Bronchial epithelial cell (primary cell): ENCODE data around the gene EGFLAM. TPM values are rescaled to one million over a fixed set of nuclear protein-coding genes. Genes with fewer than 3 reads are reported as not detected.

Experiments used
- DNase-seq: peaks from one replicate; pipeline ENCODE4 v3.0.0-alpha.2; 2010; ENCODE audit warnings: low read depth
- FAIRE-seq: peaks from 2 replicates; lab custom pipeline; 2011; peaks lifted over from hg19 to GRCh38; lab: Jason Lieb, UNC
- H3K27me3 ChIP-seq: 2 replicates; pipeline ENCODE4 v1.5.1; 2011; ENCODE audit warnings: low read length; ENCODE audit not compliant: control insufficient read depth, insufficient read depth
- H3K36me3 ChIP-seq: 2 replicates; pipeline ENCODE4 v1.5.1; 2011; ENCODE audit warnings: low read length; ENCODE audit not compliant: control insufficient read depth, insufficient read depth
- H3K4me3 ChIP-seq: 2 replicates; pipeline ENCODE4 v1.5.1; 2011; ENCODE audit warnings: mild to moderate bottlenecking, low read depth, low read length, control low read depth
- CTCF ChIP-seq: IDR thresholded peaks from 2 replicates; pipeline ENCODE4 v1.5.1; 2011; ENCODE audit warnings: mild to moderate bottlenecking, moderate library complexity, low read length, control low read depth, inconsistent platforms; ENCODE audit not compliant: insufficient read depth, severe bottlenecking
- total RNA-seq: library from RNA; depleted of rRNA; stranded (reverse); fragments of >200 nt; gene quantifications from 2 replicates; pipeline ENCODE4 v1.2.1, GENCODE V29; 2014

Gene EGFLAM
- total RNA-seq, 1 donor from 2014 or later: 0.53 TPM

DNA sequence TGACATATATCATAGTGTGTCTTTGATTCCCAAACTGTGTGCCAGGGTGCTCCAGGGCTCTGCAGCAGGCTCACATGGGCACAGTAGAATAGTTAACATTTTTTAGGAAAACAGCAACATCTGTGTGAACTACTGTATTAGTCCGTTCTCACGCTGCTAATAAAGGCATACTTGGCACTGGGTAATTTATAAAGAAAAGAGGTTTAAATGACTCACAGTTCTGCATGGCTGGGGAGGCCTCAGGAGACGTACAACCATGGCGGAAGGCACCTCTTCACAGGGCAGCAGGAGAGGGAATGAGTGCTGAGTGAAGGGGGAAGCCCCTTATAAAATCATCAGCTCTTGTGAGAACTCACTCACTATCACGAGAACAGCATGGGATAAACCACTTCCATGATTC, 82.7 kb downstream of the EGFLAM start:
- Histone ChIP-seq H3K4me3 (no peak overlapping the region), H3K36me3 (no peaks in the 10 kb centered on the region), H3K27me3 (no peaks in the 10 kb centered on the region)
- FAIRE-seq (no peak), DNase-seq (no peak)
- TF ChIP-seq CTCF: no peak

- Histone ChIP-seq H3K36me3 (no peaks in the 10 kb centered on the region), H3K27me3 (no peaks in the 10 kb centered on the region), H3K4me3 (no peak overlapping the region)
- FAIRE-seq (no peak), DNase-seq (peak; percentile 44)
- TF ChIP-seq CTCF: no peak
Measured at GRCh38 chr5:38341641-38342040, 83.3 kb downstream of the EGFLAM start.

DNA sequence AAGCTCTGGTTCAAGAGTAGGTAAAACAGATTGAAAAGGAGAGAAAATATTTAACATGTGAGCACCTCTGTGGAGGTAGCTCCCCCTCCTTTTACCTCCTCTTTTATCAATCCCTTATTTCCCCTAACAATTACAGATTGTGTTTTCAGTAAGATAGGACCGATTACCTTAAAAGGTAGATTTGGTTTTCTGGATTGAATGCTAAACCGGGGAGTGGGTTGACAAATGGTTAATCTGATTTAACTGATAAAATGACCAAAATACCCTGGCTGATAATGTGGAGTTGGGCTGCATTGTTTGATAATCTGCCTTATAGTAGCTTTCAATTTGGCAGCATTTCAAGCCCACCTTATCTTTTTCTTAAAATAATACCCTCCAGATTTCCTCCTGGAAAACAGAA, 83.9 kb downstream of the EGFLAM start:
- no peak for TF ChIP-seq CTCF
- DNase-seq: no peak
- Histone ChIP-seq H3K27me3 (no peaks in the 10 kb centered on the region), H3K4me3 (no peak overlapping the region), H3K36me3 (no peaks in the 10 kb centered on the region)
- no peak for FAIRE-seq

GRCh38 chr5:38344891-38345290, 86.5 kb downstream of the EGFLAM start:
- FAIRE-seq (no peak), DNase-seq (no peak)
- TF ChIP-seq CTCF: no peak
- Histone ChIP-seq H3K36me3 (no peaks in the 10 kb centered on the region), H3K4me3 (no peak overlapping the region), H3K27me3 (no peaks in the 10 kb centered on the region)

DNA sequence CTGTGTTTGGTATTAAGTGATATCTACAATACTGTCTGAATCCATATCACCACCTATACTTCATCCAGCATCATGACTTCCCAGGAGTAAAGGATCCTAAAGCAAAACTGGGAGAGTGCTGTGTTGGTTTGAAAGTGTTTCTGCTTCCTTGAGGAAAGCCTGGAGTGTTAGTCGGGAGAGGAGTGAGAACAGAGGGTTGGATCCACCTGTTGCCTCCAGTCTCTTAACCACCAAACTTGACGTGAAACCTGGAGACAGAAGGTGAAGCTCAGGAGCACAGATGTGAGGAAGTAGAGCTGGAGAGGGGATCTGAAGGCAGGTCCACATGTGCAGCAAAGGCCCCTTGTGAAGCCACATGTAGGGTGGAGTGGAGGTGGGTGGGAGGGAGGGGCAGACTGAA, 88.2 kb downstream of the EGFLAM start:
- H3K4me3 ChIP-seq: no peak overlapping the region
- TF ChIP-seq CTCF: no peak
- DNase-seq (no peak), FAIRE-seq (no peak)
- H3K27me3 ChIP-seq: no peaks in the 10 kb centered on the region
- H3K36me3 ChIP-seq: no peaks in the 10 kb centered on the region

DNA sequence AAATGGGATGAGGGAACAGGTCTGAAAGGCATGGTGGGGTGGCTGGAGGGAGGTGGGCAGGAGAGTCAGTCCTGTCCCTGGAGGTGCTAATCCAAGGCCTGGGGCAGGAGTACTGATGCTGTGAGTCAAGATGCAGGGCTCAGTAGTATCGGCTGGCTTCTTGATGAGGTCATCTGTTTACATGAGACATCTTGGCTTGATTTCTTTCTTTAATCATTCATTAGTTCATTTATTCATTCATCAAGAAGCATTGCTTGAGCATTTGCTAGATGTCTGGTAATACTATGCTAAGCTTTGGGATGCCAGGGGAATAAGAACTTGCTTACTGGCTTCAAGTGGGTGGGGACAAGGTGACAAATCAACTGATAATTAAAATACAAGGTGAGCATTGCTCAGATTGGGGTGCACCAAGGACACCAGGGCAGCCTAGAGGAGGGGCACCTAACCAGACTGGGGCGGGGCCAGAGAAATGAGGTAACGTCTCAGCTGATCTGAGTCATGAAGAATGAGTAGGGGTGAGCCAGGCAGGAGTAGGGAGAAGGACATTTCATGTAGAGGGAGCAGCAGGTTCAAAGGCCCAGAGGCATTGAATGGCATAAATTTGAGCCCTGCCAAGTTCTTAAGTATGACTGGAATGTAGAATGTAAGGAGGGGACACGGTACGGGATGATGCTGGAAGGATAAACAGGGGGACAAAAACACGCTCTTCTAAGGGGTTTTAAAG, 88.8 kb downstream of the EGFLAM start:
- DNase-seq (peak; percentile 81), FAIRE-seq (no peak)
- Histone ChIP-seq H3K4me3 (no peak overlapping the region), H3K27me3 (no peaks in the 10 kb centered on the region), H3K36me3 (no peaks in the 10 kb centered on the region)
- no peak for TF ChIP-seq CTCF
